Progenitor cell of endocrine pancreas (in vitro differentiated cells): Measurements from ENCODE around the gene FRK. TPM values are rescaled to one million over a fixed set of nuclear protein-coding genes. Genes with fewer than 3 reads are reported as not detected.

Experiments
- DNase-seq: peaks from one replicate; pipeline ENCODE4 v3.0.0; 2021; ENCODE audit warnings: low spot score; ENCODE audit not compliant: unreplicated experiment
- H3K27ac Mint-ChIP-seq: 2 replicates; pipeline ENCODE4 v1.8.0; 2021; ENCODE audit warnings: mild to moderate bottlenecking, moderate library complexity, mixed read lengths
- H3K27me3 Mint-ChIP-seq: 2 replicates; pipeline ENCODE4 v1.8.0; 2021; ENCODE audit warnings: mixed read lengths
- H3K36me3 Mint-ChIP-seq: 2 replicates; pipeline ENCODE4 v1.8.0; 2022; ENCODE audit warnings: mixed read lengths; ENCODE audit not compliant: insufficient read depth
- H3K4me1 Mint-ChIP-seq: 2 replicates; pipeline ENCODE4 v1.8.0; 2021; ENCODE audit warnings: low read depth, mixed read lengths
- H3K4me3 Mint-ChIP-seq: 2 replicates; pipeline ENCODE4 v1.8.0; 2021; ENCODE audit warnings: low read depth, mild to moderate bottlenecking, moderate library complexity, mixed read lengths
- H3K9me3 Mint-ChIP-seq: 2 replicates; pipeline ENCODE4 v1.8.0; 2021; ENCODE audit warnings: low read depth, mixed read lengths
- CTCF ChIP-seq: fragments of 200-600 bp; sonication (generic); IDR thresholded peaks from one replicate; pipeline ENCODE4 v1.5.0; 2021; ENCODE audit warnings: antibody characterized with exemption, mild to moderate bottlenecking; ENCODE audit not compliant: unreplicated experiment
- total RNA-seq: library from RNA; stranded (reverse); gene quantifications from 2 replicates; pipeline ENCODE4 v1.2.1, GENCODE V29; 2021

Gene FRK
- total RNA-seq, 1 donor from 2014 or later: 8.6 TPM

- no peak overlapping the region for H3K4me3 Mint-ChIP-seq
- H3K27ac Mint-ChIP-seq: no peak overlapping the region
- H3K4me1 Mint-ChIP-seq: peaks cover 34% of the 10 kb centered on the region
- H3K9me3 Mint-ChIP-seq: peaks cover 6% of the 10 kb centered on the region
- peaks cover 2% of the 10 kb centered on the region for H3K36me3 Mint-ChIP-seq
- no peak for DNase-seq
- no peak for TF ChIP-seq CTCF
- no peaks in the 10 kb centered on the region for H3K27me3 Mint-ChIP-seq
Measured at GRCh38 chr6:116019428-116019827, 41.3 kb downstream of the FRK start.

GRCh38 chr6:116018976-116019375, 41.7 kb downstream of the FRK start:
- Mint-ChIP-seq H3K4me1 (peaks cover 36% of the 10 kb centered on the region), H3K36me3 (peaks cover 5% of the 10 kb centered on the region), H3K27ac (no peak overlapping the region), H3K9me3 (peaks cover 7% of the 10 kb centered on the region), H3K4me3 (no peak overlapping the region), H3K27me3 (no peaks in the 10 kb centered on the region)
- DNase-seq: no peak
- TF ChIP-seq CTCF: no peak

- Mint-ChIP-seq H3K9me3 (peaks cover 7% of the 10 kb centered on the region), H3K27me3 (no peaks in the 10 kb centered on the region), H3K27ac (peak overlapping the region; percentile 88), H3K4me3 (peak overlapping the region; percentile 25), H3K36me3 (peaks cover 5% of the 10 kb centered on the region), H3K4me1 (peaks cover 38% of the 10 kb centered on the region)
- DNase-seq: no peak
- no peak for TF ChIP-seq CTCF
Measured at GRCh38 chr6:116017546-116018295, 43.0 kb downstream of the FRK start.

GRCh38 chr6:116016846-116017545, 43.7 kb downstream of the FRK start:
- peak overlapping the region; percentile 88 for H3K27ac Mint-ChIP-seq
- H3K4me3 Mint-ChIP-seq: peak overlapping the region; percentile 25
- H3K4me1 Mint-ChIP-seq: peaks cover 43% of the 10 kb centered on the region
- DNase-seq: no peak
- H3K27me3 Mint-ChIP-seq: no peaks in the 10 kb centered on the region
- no peak for TF ChIP-seq CTCF
- peaks cover 5% of the 10 kb centered on the region for H3K36me3 Mint-ChIP-seq
- H3K9me3 Mint-ChIP-seq: peaks cover 7% of the 10 kb centered on the region

- Mint-ChIP-seq H3K27ac (no peak overlapping the region), H3K4me1 (peaks cover 51% of the 10 kb centered on the region), H3K27me3 (no peaks in the 10 kb centered on the region), H3K9me3 (peaks cover 7% of the 10 kb centered on the region), H3K4me3 (no peak overlapping the region), H3K36me3 (peaks cover 5% of the 10 kb centered on the region)
- TF ChIP-seq CTCF: no peak
- no peak for DNase-seq
Measured at GRCh38 chr6:116015983-116016382, 44.7 kb downstream of the FRK start.
